ENCODE measurements around the gene ZFYVE21. TPM values are rescaled to one million over a fixed set of nuclear protein-coding genes. Genes with fewer than 3 reads are reported as not detected.
A peak's percentile ranks its signal among the peaks of the same experiment; 100 is the strongest.

Gene ZFYVE21
- total RNA-seq, 1 experiment from 2014 or later: 45.7 TPM

DNA sequence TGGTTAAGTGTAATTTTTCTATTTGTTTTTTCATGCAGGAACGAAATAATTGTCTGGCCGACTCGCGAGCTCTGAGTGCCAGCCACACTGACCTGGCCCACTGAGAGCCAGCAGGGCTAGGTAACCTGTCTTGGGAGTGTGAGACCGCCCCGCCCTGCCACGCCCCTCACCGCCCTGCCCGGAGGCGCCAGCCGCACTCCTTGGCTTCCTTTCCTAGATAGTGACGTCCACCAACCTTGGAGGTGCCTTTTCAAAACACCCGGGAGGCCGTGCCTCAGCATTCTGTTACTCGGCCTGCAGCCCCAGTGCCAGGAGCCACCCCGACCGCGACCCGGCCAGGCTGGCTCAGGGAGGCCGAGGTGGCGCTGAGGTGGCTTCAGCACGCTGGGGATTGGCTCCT lies 22.1 kb upstream of the ZFYVE21 start:
- intact Hi-C loops (cut with micrococcal nuclease; ENCODE audit: unreplicated experiment): no loop called here
- no peak overlapping the region for H3K27ac Mint-ChIP-seq (ENCODE audit: unreplicated experiment)
- peaks cover 37% of the 10 kb centered on the region for H3K36me3 Mint-ChIP-seq (ENCODE audit: insufficient read depth, unreplicated experiment)
- CTCF ChIA-PET: interaction anchor here (0.5 kb wide), 1 partner anchor 13 kb away, joined by 5 read pairs; no protein-coding TSS in a partner anchor
- peak; percentile 46 for DNase-seq
- H3K9me3 Mint-ChIP-seq (ENCODE audit: low read depth, unreplicated experiment): no peaks in the 10 kb centered on the region
- no peaks in the 10 kb centered on the region for H3K27me3 Mint-ChIP-seq (ENCODE audit: unreplicated experiment)
- TF ChIP-seq CTCF (IDR thresholded peaks at IDR 0.05; ENCODE audit: unreplicated experiment): no peak
- BruUV-seq (replicated peaks): no TSS peak
- H3K4me1 Mint-ChIP-seq (ENCODE audit: low read depth, unreplicated experiment): no peaks in the 10 kb centered on the region
- no peak overlapping the region for H3K4me3 Mint-ChIP-seq (ENCODE audit: low read depth, unreplicated experiment)

GRCh38 chr14:103694572-103695026 lies 21.0 kb upstream of the ZFYVE21 start:
- intact Hi-C loops (cut with micrococcal nuclease; ENCODE audit: unreplicated experiment): no loop called here
- peaks cover 41% of the 10 kb centered on the region for H3K36me3 Mint-ChIP-seq (ENCODE audit: insufficient read depth, unreplicated experiment)
- BruUV-seq (replicated peaks): no TSS peak
- TF ChIP-seq CTCF (IDR thresholded peaks at IDR 0.05; ENCODE audit: unreplicated experiment): no peak
- DNase-seq: no peak
- CTCF ChIA-PET: no interaction called here
- no peaks in the 10 kb centered on the region for H3K27me3 Mint-ChIP-seq (ENCODE audit: unreplicated experiment)
- H3K4me1 Mint-ChIP-seq (ENCODE audit: low read depth, unreplicated experiment): no peaks in the 10 kb centered on the region
- H3K27ac Mint-ChIP-seq (ENCODE audit: unreplicated experiment): no peak overlapping the region
- H3K4me3 Mint-ChIP-seq (ENCODE audit: low read depth, unreplicated experiment): no peak overlapping the region
- H3K9me3 Mint-ChIP-seq (ENCODE audit: low read depth, unreplicated experiment): no peaks in the 10 kb centered on the region

- Mint-ChIP-seq H3K27ac (ENCODE audit: unreplicated experiment) (peak overlapping the region; percentile 39), H3K36me3 (ENCODE audit: insufficient read depth, unreplicated experiment) (peaks cover 40% of the 10 kb centered on the region), H3K27me3 (ENCODE audit: unreplicated experiment) (no peaks in the 10 kb centered on the region), H3K9me3 (ENCODE audit: low read depth, unreplicated experiment) (no peaks in the 10 kb centered on the region), H3K4me3 (ENCODE audit: low read depth, unreplicated experiment) (no peak overlapping the region), H3K4me1 (ENCODE audit: low read depth, unreplicated experiment) (no peaks in the 10 kb centered on the region)
- intact Hi-C loops (cut with micrococcal nuclease; ENCODE audit: unreplicated experiment): no loop called here
- DNase-seq: no peak
- TF ChIP-seq CTCF (IDR thresholded peaks at IDR 0.05; ENCODE audit: unreplicated experiment): no peak
- CTCF ChIA-PET: no interaction called here
- no TSS peak for BruUV-seq (replicated peaks)
Measured at GRCh38 chr14:103695296-103696069, 20.1 kb upstream of the ZFYVE21 start.

- Mint-ChIP-seq H3K36me3 (ENCODE audit: insufficient read depth, unreplicated experiment) (peaks cover 39% of the 10 kb centered on the region), H3K4me1 (ENCODE audit: low read depth, unreplicated experiment) (no peaks in the 10 kb centered on the region), H3K27ac (ENCODE audit: unreplicated experiment) (no peak overlapping the region), H3K4me3 (ENCODE audit: low read depth, unreplicated experiment) (no peak overlapping the region), H3K27me3 (ENCODE audit: unreplicated experiment) (no peaks in the 10 kb centered on the region), H3K9me3 (ENCODE audit: low read depth, unreplicated experiment) (no peaks in the 10 kb centered on the region)
- no TSS peak for BruUV-seq (replicated peaks)
- CTCF ChIA-PET: no interaction called here
- intact Hi-C loops (cut with micrococcal nuclease; ENCODE audit: unreplicated experiment): no loop called here
- no peak for DNase-seq
- no peak for TF ChIP-seq CTCF (IDR thresholded peaks at IDR 0.05; ENCODE audit: unreplicated experiment)
Measured at GRCh38 chr14:103696070-103696402, 19.6 kb upstream of the ZFYVE21 start.
